ENCODE data around the gene MEA1. TPM values are rescaled to one million over a fixed set of nuclear protein-coding genes. Genes with fewer than 3 reads are reported as not detected.

Gene MEA1
- total RNA-seq, 1 experiment from 2014 or later = 131 TPM

GRCh38 chr6:43026365-43026764 lies 12.6 kb upstream of the MEA1 start:
- Histone ChIP-seq H3K9ac (ENCODE audit: low read length) (no peak overlapping the region), H3K4me1 (ENCODE audit: insufficient read depth, low read length) (peaks cover 5% of the 10 kb centered on the region; the same call in 1 of the 2 replicates), H3K9me3 (ENCODE audit: low read length) (no peaks in the 10 kb centered on the region), H2AFZ (ENCODE audit: low read length) (no peak overlapping the region), H3K27ac (ENCODE audit: low read length) (no peak overlapping the region), H3K27me3 (ENCODE audit: low read length) (no peaks in the 10 kb centered on the region), H3K36me3 (ENCODE audit: low read depth, low read length) (peaks cover 47% of the 10 kb centered on the region), H3K79me2 (ENCODE audit: low read length) (peaks cover 35% of the 10 kb centered on the region), H3K4me3 (ENCODE audit: low read length) (no peak overlapping the region), H3F3A (ENCODE audit: low read length, unreplicated experiment) (no peaks in the 10 kb centered on the region), H3K4me2 (ENCODE audit: low read length) (no peak overlapping the region), H3K9me2 (replicated peaks; ENCODE audit: low read length) (no peaks in the 10 kb centered on the region), H4K20me1 (ENCODE audit: low read length) (no peaks in the 10 kb centered on the region)
- intact Hi-C loops (cut with micrococcal nuclease) = no loop called here
- ATAC-seq (no peak), DNase-seq (no peak)
- BruUV-seq (replicated peaks) = no TSS peak
- ChIA-PET POLR2A (ENCODE audit: unreplicated experiment) (no interaction called here), CTCF (no interaction called here)
- TF ChIP-seq CTCF (conservative IDR thresholded peaks at IDR 0.05; ENCODE audit: low read depth, low read length) (no peak), EZH2 (IDR thresholded peaks at IDR 0.05; ENCODE audit: low read length, unreplicated experiment) (no peak), EZH2phosphoT487 (IDR thresholded peaks at IDR 0.05; ENCODE audit: borderline replicate concordance, low read length) (no peak)

DNA sequence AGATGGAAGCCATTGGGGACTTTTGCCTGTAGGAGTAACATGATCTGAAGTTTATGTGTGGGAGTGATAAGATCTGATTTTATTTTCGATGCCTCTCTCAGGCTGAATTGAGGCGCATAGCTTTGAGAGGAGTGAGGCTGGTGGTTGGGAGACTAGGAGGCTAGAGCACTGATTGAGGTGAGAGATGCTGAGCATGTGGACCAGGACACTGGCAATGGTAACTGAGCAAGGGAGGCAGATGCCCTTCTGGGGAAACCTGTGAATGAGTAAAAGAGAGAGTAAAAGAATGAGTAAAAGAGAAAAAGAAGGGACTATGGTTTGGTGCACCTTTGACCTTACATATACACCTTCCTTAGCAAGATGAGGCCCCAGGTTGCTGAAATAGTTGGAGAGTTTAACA lies 10.7 kb upstream of the MEA1 start:
- BruUV-seq (replicated peaks) = no TSS peak
- Histone ChIP-seq H3F3A (ENCODE audit: low read length, unreplicated experiment) (no peaks in the 10 kb centered on the region), H3K9me3 (ENCODE audit: low read length) (no peaks in the 10 kb centered on the region), H3K27ac (ENCODE audit: low read length) (no peak overlapping the region), H2AFZ (ENCODE audit: low read length) (no peak overlapping the region), H3K79me2 (ENCODE audit: low read length) (peaks cover 35% of the 10 kb centered on the region), H4K20me1 (ENCODE audit: low read length) (no peaks in the 10 kb centered on the region), H3K9me2 (replicated peaks; ENCODE audit: low read length) (no peaks in the 10 kb centered on the region), H3K4me2 (ENCODE audit: low read length) (no peak overlapping the region), H3K36me3 (ENCODE audit: low read depth, low read length) (peaks cover 43% of the 10 kb centered on the region), H3K4me3 (ENCODE audit: low read length) (no peak overlapping the region), H3K9ac (ENCODE audit: low read length) (no peak overlapping the region), H3K4me1 (ENCODE audit: insufficient read depth, low read length) (peaks cover 13% of the 10 kb centered on the region), H3K27me3 (ENCODE audit: low read length) (no peaks in the 10 kb centered on the region)
- no peak for ATAC-seq
- no peak for DNase-seq
- TF ChIP-seq CTCF (conservative IDR thresholded peaks at IDR 0.05; ENCODE audit: low read depth, low read length) (no peak), EZH2phosphoT487 (IDR thresholded peaks at IDR 0.05; ENCODE audit: borderline replicate concordance, low read length) (no peak), EZH2 (IDR thresholded peaks at IDR 0.05; ENCODE audit: low read length, unreplicated experiment) (no peak)
- ChIA-PET CTCF (no interaction called here), POLR2A (ENCODE audit: unreplicated experiment) (no interaction called here)
- intact Hi-C loops (cut with micrococcal nuclease) = no loop called here

DNA sequence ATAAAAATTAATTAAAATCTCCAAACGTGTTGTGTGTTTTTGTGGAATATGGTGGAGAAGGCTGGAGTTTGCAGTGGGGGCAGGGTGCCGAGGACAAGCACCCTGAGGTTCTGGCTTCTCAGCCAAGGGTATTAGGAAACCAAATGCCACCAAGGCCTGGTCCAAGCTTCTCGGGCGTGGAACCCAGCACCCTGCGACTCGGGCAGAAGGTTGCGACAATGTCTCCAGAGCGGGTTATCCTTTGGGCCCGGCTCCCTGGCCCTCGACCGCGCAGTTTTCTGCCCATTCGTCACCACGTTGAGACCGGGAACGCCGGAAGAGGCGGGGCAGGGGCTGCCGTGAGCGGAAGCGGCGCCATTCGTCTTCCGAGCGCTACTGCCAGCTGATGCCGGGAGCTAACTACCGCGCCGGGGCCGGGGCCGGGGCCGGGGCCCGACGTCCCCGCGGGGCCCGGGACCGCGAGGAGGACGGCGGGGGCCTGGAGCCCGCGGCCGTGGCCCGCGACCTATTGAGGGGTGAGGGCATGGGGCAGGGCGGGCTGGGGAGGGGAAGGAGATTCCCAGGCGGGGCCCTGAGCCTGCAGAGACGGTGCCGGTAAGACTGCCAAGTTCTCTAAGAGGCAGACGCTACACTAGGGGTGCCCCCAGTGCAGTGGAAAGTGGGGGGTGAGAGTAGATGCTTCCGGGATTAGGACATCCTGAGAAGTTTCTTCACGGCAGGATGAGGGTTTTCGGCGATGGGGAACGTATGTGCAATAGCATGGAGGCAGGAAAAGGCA lies 7.7 kb upstream of the MEA1 start, which contains the start of gene RRP36:
RRP36 (plus strand) TSS at position 354 of the 778 bp plus-strand sequence; CDS start at position 386, 32 bp downstream.
- POLR2A ChIA-PET (ENCODE audit: unreplicated experiment) = interaction anchor here (0.7 kb wide), 1 partner anchor 69 kb away, joined by 3 read pairs; no protein-coding TSS in a partner anchor
- H3K9me2 ChIP-seq (replicated peaks; ENCODE audit: low read length) = no peaks in the 10 kb centered on the region
- H3K9ac ChIP-seq (ENCODE audit: low read length) = peak within 1 kb of the TSS; percentile 90
- H4K20me1 ChIP-seq (ENCODE audit: low read length) = no peaks in the 10 kb centered on the region
- CTCF ChIA-PET = no interaction called here
- no peaks in the 10 kb centered on the region for H3F3A ChIP-seq (ENCODE audit: low read length, unreplicated experiment)
- H3K27ac ChIP-seq (ENCODE audit: low read length) = peak within 1 kb of the TSS; percentile 50
- H3K27me3 ChIP-seq (ENCODE audit: low read length) = no peaks in the 10 kb centered on the region
- H3K9me3 ChIP-seq (ENCODE audit: low read length) = no peaks in the 10 kb centered on the region
- DNase-seq (peak; percentile 76), ATAC-seq (peak; percentile 96)
- H3K4me1 ChIP-seq (ENCODE audit: insufficient read depth, low read length) = peaks cover 13% of the 10 kb centered on the region
- intact Hi-C loops (cut with micrococcal nuclease) = no loop called here
- H3K4me2 ChIP-seq (ENCODE audit: low read length) = peak within 1 kb of the TSS; percentile 81
- H2AFZ ChIP-seq (ENCODE audit: low read length) = peak within 1 kb of the TSS; percentile 72
- H3K4me3 ChIP-seq (ENCODE audit: low read length) = peak within 1 kb of the TSS; percentile 91
- BruUV-seq (replicated peaks) = no TSS peak
- H3K36me3 ChIP-seq (ENCODE audit: low read depth, low read length) = peaks cover 35% of the 10 kb centered on the region
- TF ChIP-seq EZH2 (IDR thresholded peaks at IDR 0.05; ENCODE audit: low read length, unreplicated experiment) (no peak), EZH2phosphoT487 (IDR thresholded peaks at IDR 0.05; ENCODE audit: borderline replicate concordance, low read length) (no peak), CTCF (conservative IDR thresholded peaks at IDR 0.05; ENCODE audit: low read depth, low read length) (no peak)
- peaks cover 40% of the 10 kb centered on the region for H3K79me2 ChIP-seq (ENCODE audit: low read length)

Measured in PC-3 (cell line).